ENCODE measurements around the gene SOX5. TPM values are rescaled to one million over a fixed set of nuclear protein-coding genes. Genes with fewer than 3 reads are reported as not detected.
A peak's percentile ranks its signal among the peaks of the same experiment; 100 is the strongest.

The SOX5 gene
- total and polyA plus RNA-seq, 9 of the 15 experiments (the other 6 are each of a cell fraction or from before 2014, with no cell fraction given), result 8.3 to 16.5 (median 11.9) TPM

DNA sequence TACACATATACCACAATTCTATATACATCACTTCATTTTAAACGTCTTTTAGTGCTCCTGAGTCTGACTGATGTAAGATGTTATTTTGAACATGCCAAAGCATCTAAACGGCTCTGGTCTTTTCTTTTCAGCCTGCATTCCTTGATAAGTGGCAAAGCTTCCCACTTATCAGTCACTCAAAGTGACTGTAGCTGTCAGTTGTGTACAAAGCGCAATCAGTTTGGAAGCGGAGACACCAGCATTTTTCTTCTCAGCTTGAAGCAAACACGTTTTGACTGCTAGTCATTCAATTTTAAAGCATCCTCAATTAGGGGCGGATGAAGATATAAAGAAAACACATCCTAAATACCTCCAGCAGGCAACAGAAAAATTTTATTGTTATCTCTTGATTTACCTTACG lies 226.8 kb downstream of the SOX5 start (continued):
- TF ChIP-seq EZH2 (IDR thresholded peaks at IDR 0.05; ENCODE audit: borderline replicate concordance, low read depth, low read length), result no peak
- no peak for TF ChIP-seq ZBTB26 (CRISPR knock-in tag; IDR thresholded peaks at IDR 0.05)
- TF ChIP-seq BRD9 (IDR thresholded peaks at IDR 0.05; ENCODE audit: low read depth, partially characterized antibody), result peak; percentile 43
- TF ChIP-seq ZNF165 (CRISPR knock-in tag; IDR thresholded peaks at IDR 0.05; ENCODE audit: borderline replicate concordance), result no peak
- no peak for TF ChIP-seq CTCFL (IDR thresholded peaks at IDR 0.05; ENCODE audit: borderline replicate concordance, insufficient read depth, low read depth, low read length, poor library complexity, severe bottlenecking)
- TF ChIP-seq GABPB1 (CRISPR knock-in tag; IDR thresholded peaks at IDR 0.05), result no peak
- no peak for TF ChIP-seq RAD51 (IDR thresholded peaks at IDR 0.05; ENCODE audit: borderline replicate concordance, low read depth)
- TF ChIP-seq REST (IDR thresholded peaks at IDR 0.05; ENCODE audit: borderline replicate concordance), result no peak
- no peak for TF ChIP-seq REST (CRISPR knock-in tag; IDR thresholded peaks at IDR 0.05; ENCODE audit: low read depth)
- TF ChIP-seq ARID1B (IDR thresholded peaks at IDR 0.05), result peak; percentile 93
- 0 out of 2 replicates have a peak, but pooled peaks have one; percentile 45 for TF ChIP-seq RNF2 (IDR thresholded peaks at IDR 0.05)
- no peak for TF ChIP-seq ZNF551 (CRISPR knock-in tag; IDR thresholded peaks at IDR 0.05)
- TF ChIP-seq HSF4 (CRISPR knock-in tag; IDR thresholded peaks at IDR 0.05; ENCODE audit: borderline replicate concordance), result no peak
- no peak for TF ChIP-seq DNMT1 (IDR thresholded peaks at IDR 0.05)
- no peak for TF ChIP-seq MCM7 (IDR thresholded peaks at IDR 0.05)
- TF ChIP-seq CEBPG (CRISPR knock-in tag; IDR thresholded peaks at IDR 0.05), result peak; percentile 8; the same call in 1 of the 2 replicates
- no peak for TF ChIP-seq CEBPG (tag; conservative IDR thresholded peaks at IDR 0.05 in 1 of 2, IDR thresholded peaks at IDR 0.05 in 1 of 2)
- TF ChIP-seq SRSF3 (IDR thresholded peaks at IDR 0.05; ENCODE audit: insufficient read depth, low read length), result no peak
- no peak for TF ChIP-seq SPI1 (IDR thresholded peaks at IDR 0.05; ENCODE audit: borderline replicate concordance, low read depth, low read length)
